Aorta (tissue), 5 donors: Measurements from ENCODE around the gene KRT40. TPM values are rescaled to one million over a fixed set of nuclear protein-coding genes. Genes with fewer than 3 reads are reported as not detected.

Experiments
- ATAC-seq: fragments of 200-7000 bp; cut with Tn5 transposase; one replicate; pipeline ENCODE4 v1.9.1; 2022; ENCODE audit warnings: moderate library complexity; ENCODE audit not compliant: low FRiP score
- DNase-seq, 2 donors: peaks; one replicate each; pipeline ENCODE4 v3.0.0-alpha.2; 2020
- H3K27ac ChIP-seq, 2 donors: one replicate each; pipeline ENCODE4 v1.5.1; 2013; ENCODE audit warnings: low read length in 2 of 2, mild to moderate bottlenecking in 2 of 2, moderate library complexity in 2 of 2, control low read depth in 1 of 2, inconsistent platforms in 1 of 2, low read depth in 1 of 2
- H3K27me3 ChIP-seq, 2 donors: one replicate each; pipeline ENCODE4 v1.6.1; 2013; ENCODE audit warnings: control low read depth in 1 of 2, low read length in 1 of 2, mild to moderate bottlenecking in 1 of 2, moderate library complexity in 1 of 2; ENCODE audit not compliant: insufficient read depth in 2 of 2, control insufficient read depth in 1 of 2
- H3K36me3 ChIP-seq, 2 donors: one replicate each; pipeline ENCODE4 v1.6.1; 2013; ENCODE audit warnings: control low read depth in 1 of 2, low read length in 1 of 2, mild to moderate bottlenecking in 1 of 2; ENCODE audit not compliant: insufficient read depth in 2 of 2, control insufficient read depth in 1 of 2
- H3K4me1 ChIP-seq, 2 donors: one replicate each; pipeline ENCODE4 v1.6.1; 2013; ENCODE audit warnings: low read length in 2 of 2, control low read depth in 1 of 2, mild to moderate bottlenecking in 1 of 2, moderate library complexity in 1 of 2; ENCODE audit not compliant: insufficient read depth in 2 of 2, control insufficient read depth in 1 of 2
- H3K4me3 ChIP-seq, 2 donors: one replicate each; pipeline ENCODE4 v1.5.1; 2013; ENCODE audit warnings: low read length in 2 of 2, control low read depth in 1 of 2, mild to moderate bottlenecking in 1 of 2
- H3K9me3 ChIP-seq: one replicate; pipeline ENCODE4 v1.6.1; 2013; ENCODE audit warnings: mild to moderate bottlenecking, low read length; ENCODE audit not compliant: control insufficient read depth
- WGBS, 2 donors: extraction: QIAGEN DNeasy Blood & Tissue Kit; methylation state at CpG; one replicate each; pipeline ENCODE4 v1.1.7; 2013; 5-methylcytosine and 5-hydroxymethylcytosine counted together
- intact Hi-C, 2 donors: fragments of 100-400 bp; cut with DNase I; formaldehyde crosslinking; loops; one replicate each; pipeline versions ENCODE4 v1.14.2 to v1.15.0; 2022
- polyA plus RNA-seq, 2 donors: library from polyadenylated mRNA; stranded (reverse); fragments of 200-250 nt; gene quantifications; one replicate each; pipeline ENCODE4 v1.2.3, GENCODE V29; 2013
- total RNA-seq, 2 donors: library from RNA; stranded (reverse); fragmentation: NEBNext Ultra II Directional; extraction: Animal tissue kit (Norgen Biotek cat#: 25700); gene quantifications; one replicate each; pipeline ENCODE4 v1.2.1, GENCODE V29; 2021
- donor health status: healthy with polysubstance abuse.
- donor health status: Bipolar disorder and iron deficiency.
- donor health status: DM: no; HTN: no; CAD: no.
- donor health status: DM: no; HTN: no; CAD: no.
- donor health status: DM: yes; HTN: yes; CAD: no.

The KRT40 gene
- total and polyA plus RNA-seq, 4 donors: not detected

- Histone ChIP-seq H3K27me3 (no peaks in the 10 kb centered on the region), H3K36me3 (no peaks in the 10 kb centered on the region), H3K4me1 (no peaks in the 10 kb centered on the region), H3K9me3 (peaks cover 2% of the 10 kb centered on the region), H3K27ac (no peak overlapping the region), H3K4me3 (no peak overlapping the region)
- intact Hi-C loops: no loop called here
- ATAC-seq: no peak
- 28 to 39% methylated on average over 1 of the region's 1 CpG for WGBS, 2 donors
- no peak for DNase-seq
Measured at GRCh38 chr17:40952661-40953060, 31.5 kb downstream of the KRT40 start.

- DNase-seq: no peak
- peaks cover 2% of the 10 kb centered on the region for H3K9me3 ChIP-seq
- H3K4me1 ChIP-seq: no peaks in the 10 kb centered on the region
- ATAC-seq: no peak
- no peaks in the 10 kb centered on the region for H3K36me3 ChIP-seq
- H3K27me3 ChIP-seq: no peaks in the 10 kb centered on the region
- 81% methylated on average over 2 of the region's 2 CpGs for WGBS, 2 donors
- H3K4me3 ChIP-seq: no peak overlapping the region
- intact Hi-C loops: no loop called here
- H3K27ac ChIP-seq: no peak overlapping the region
Measured at GRCh38 chr17:40952154-40952553, 32.0 kb downstream of the KRT40 start.

- peaks cover 2% of the 10 kb centered on the region for H3K9me3 ChIP-seq
- no peaks in the 10 kb centered on the region for H3K4me1 ChIP-seq
- no peak overlapping the region for H3K4me3 ChIP-seq
- no peak overlapping the region for H3K27ac ChIP-seq
- H3K27me3 ChIP-seq: no peaks in the 10 kb centered on the region
- ATAC-seq (no peak), DNase-seq (no peak)
- 97 to 100% methylated on average over 2 of the region's 2 CpGs for WGBS, 2 donors
- H3K36me3 ChIP-seq: no peaks in the 10 kb centered on the region
- intact Hi-C loops: no loop called here
Measured at GRCh38 chr17:40951011-40951622, 33.0 kb downstream of the KRT40 start.

GRCh38 chr17:40950176-40950575 lies 34.0 kb downstream of the KRT40 start:
- intact Hi-C loops: no loop called here
- DNase-seq (no peak), ATAC-seq (no peak)
- H3K4me1 ChIP-seq: no peaks in the 10 kb centered on the region
- no peaks in the 10 kb centered on the region for H3K27me3 ChIP-seq
- H3K27ac ChIP-seq: no peak overlapping the region
- no peaks in the 10 kb centered on the region for H3K36me3 ChIP-seq
- H3K4me3 ChIP-seq: no peak overlapping the region
- peaks cover 2% of the 10 kb centered on the region for H3K9me3 ChIP-seq
- WGBS, 2 donors: 73 to 76% methylated on average over 7 of the region's 7 CpGs

- H3K4me3 ChIP-seq: no peak overlapping the region
- 20 to 21% methylated on average over 10 of the region's 10 CpGs for WGBS, 2 donors
- H3K27me3 ChIP-seq: no peaks in the 10 kb centered on the region
- no peak overlapping the region for H3K27ac ChIP-seq
- H3K4me1 ChIP-seq: no peaks in the 10 kb centered on the region
- no peaks in the 10 kb centered on the region for H3K36me3 ChIP-seq
- intact Hi-C loops: no loop called here
- DNase-seq (no peak), ATAC-seq (no peak)
- peaks cover 2% of the 10 kb centered on the region for H3K9me3 ChIP-seq
Measured at GRCh38 chr17:40949418-40949817, 34.7 kb downstream of the KRT40 start.

GRCh38 chr17:40947929-40948328 lies 36.2 kb downstream of the KRT40 start:
- Histone ChIP-seq H3K4me3 (no peak overlapping the region), H3K4me1 (no peaks in the 10 kb centered on the region), H3K9me3 (peaks cover 2% of the 10 kb centered on the region), H3K36me3 (no peaks in the 10 kb centered on the region), H3K27ac (no peak overlapping the region), H3K27me3 (no peaks in the 10 kb centered on the region)
- WGBS, 2 donors: 76 to 78% methylated on average over 2 of the region's 2 CpGs
- DNase-seq (no peak), ATAC-seq (no peak)
- intact Hi-C loops: no loop called here

GRCh38 chr17:40945414-40945813 lies 38.7 kb downstream of the KRT40 start:
- Histone ChIP-seq H3K9me3 (no peaks in the 10 kb centered on the region), H3K4me3 (no peak overlapping the region), H3K4me1 (no peaks in the 10 kb centered on the region), H3K27me3 (no peaks in the 10 kb centered on the region), H3K36me3 (no peaks in the 10 kb centered on the region), H3K27ac (no peak overlapping the region)
- WGBS, 2 donors: 81 to 85% methylated on average over 6 of the region's 6 CpGs
- no peak for ATAC-seq
- intact Hi-C loops: no loop called here
- DNase-seq: no peak

GRCh38 chr17:40944531-40944930 lies 39.6 kb downstream of the KRT40 start:
- H3K27ac ChIP-seq: no peak overlapping the region
- H3K9me3 ChIP-seq: no peaks in the 10 kb centered on the region
- 35 to 58% methylated on average over 1 of the region's 1 CpG for WGBS, 2 donors
- intact Hi-C loops: no loop called here
- no peaks in the 10 kb centered on the region for H3K27me3 ChIP-seq
- H3K4me1 ChIP-seq: no peaks in the 10 kb centered on the region
- H3K36me3 ChIP-seq: no peaks in the 10 kb centered on the region
- DNase-seq (no peak), ATAC-seq (no peak)
- no peak overlapping the region for H3K4me3 ChIP-seq

GRCh38 chr17:40942553-40942952 lies 41.6 kb downstream of the KRT40 start:
- intact Hi-C loops: no loop called here
- DNase-seq (no peak), ATAC-seq (no peak)
- Histone ChIP-seq H3K4me1 (no peaks in the 10 kb centered on the region), H3K9me3 (no peaks in the 10 kb centered on the region), H3K27me3 (no peaks in the 10 kb centered on the region), H3K36me3 (no peaks in the 10 kb centered on the region), H3K4me3 (no peak overlapping the region), H3K27ac (no peak overlapping the region)
- 78 to 83% methylated on average over 3 of the region's 3 CpGs for WGBS, 2 donors
